ENCODE measurements around the gene CAMK1G. TPM values are rescaled to one million over a fixed set of nuclear protein-coding genes. Genes with fewer than 3 reads are reported as not detected.
A peak's percentile ranks its signal among the peaks of the same experiment; 100 is the strongest.

CAMK1G gene
- total RNA-seq, 1 experiment from 2014 or later, result not detected

GRCh38 chr1:209598227-209598626, 14.7 kb downstream of the CAMK1G start:
- ChIA-PET POLR2A (interaction anchor here (0.6 to 1.7 kb wide), 7 partner anchors 10 to 136 kb away, joined by 3 to 5 read pairs (median 4); no protein-coding TSS in a partner anchor), CTCF (interaction anchor here (0.6 to 14.8 kb wide), 14 partner anchors 11 to 256 kb away, joined by 3 to 207 read pairs (median 6); partner anchors contain the start of genes CAMK1G, HSD11B1, LAMB3 and TRAF3IP3)
- Mint-ChIP-seq H3K4me1 (ENCODE audit: insufficient read depth, unreplicated experiment) (peaks cover 6% of the 10 kb centered on the region), H3K27me3 (ENCODE audit: insufficient read depth, unreplicated experiment) (no peaks in the 10 kb centered on the region), H3K27ac (ENCODE audit: low read depth, unreplicated experiment) (no peak overlapping the region), H3K4me3 (ENCODE audit: unreplicated experiment) (no peak overlapping the region), H3K9me3 (ENCODE audit: unreplicated experiment) (no peaks in the 10 kb centered on the region), H3K36me3 (ENCODE audit: insufficient read depth, unreplicated experiment) (no peaks in the 10 kb centered on the region)
- DNase-seq (ENCODE audit: unreplicated experiment), result no peak
- TF ChIP-seq, protein P1, sequence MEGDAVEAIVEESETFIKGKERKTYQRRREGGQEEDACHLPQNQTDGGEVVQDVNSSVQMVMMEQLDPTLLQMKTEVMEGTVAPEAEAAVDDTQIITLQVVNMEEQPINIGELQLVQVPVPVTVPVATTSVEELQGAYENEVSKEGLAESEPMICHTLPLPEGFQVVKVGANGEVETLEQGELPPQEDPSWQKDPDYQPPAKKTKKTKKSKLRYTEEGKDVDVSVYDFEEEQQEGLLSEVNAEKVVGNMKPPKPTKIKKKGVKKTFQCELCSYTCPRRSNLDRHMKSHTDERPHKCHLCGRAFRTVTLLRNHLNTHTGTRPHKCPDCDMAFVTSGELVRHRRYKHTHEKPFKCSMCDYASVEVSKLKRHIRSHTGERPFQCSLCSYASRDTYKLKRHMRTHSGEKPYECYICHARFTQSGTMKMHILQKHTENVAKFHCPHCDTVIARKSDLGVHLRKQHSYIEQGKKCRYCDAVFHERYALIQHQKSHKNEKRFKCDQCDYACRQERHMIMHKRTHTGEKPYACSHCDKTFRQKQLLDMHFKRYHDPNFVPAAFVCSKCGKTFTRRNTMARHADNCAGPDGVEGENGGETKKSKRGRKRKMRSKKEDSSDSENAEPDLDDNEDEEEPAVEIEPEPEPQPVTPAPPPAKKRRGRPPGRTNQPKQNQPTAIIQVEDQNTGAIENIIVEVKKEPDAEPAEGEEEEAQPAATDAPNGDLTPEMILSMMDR (IDR thresholded peaks at IDR 0.05; ENCODE audit: unreplicated experiment), result no peak
- intact Hi-C loops (cut with micrococcal nuclease), result no loop called here
- no TSS peak for BruUV-seq (replicated peaks)

DNA sequence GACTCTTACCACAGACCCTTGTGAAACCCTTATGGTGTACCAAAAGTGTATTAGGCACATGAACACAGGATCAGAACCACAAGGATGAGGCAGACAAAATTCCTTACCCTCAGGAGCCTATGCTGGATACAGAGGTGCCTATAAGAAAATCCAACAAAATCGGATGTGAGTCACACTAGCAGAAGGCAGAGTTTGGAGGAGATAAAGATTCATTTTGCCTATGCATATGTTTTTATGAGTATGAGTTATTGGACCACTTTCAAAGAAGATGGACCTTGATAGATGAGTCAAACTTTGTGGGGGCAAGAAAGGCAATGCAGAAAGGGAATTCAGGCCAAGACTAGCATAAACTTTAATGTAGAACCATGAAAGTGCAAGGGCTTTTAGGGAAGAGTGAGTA, 17.0 kb downstream of the CAMK1G start:
- TF ChIP-seq, protein P1 (IDR thresholded peaks at IDR 0.05; ENCODE audit: unreplicated experiment), result no peak
- intact Hi-C loops (cut with micrococcal nuclease), result no loop called here
- Mint-ChIP-seq H3K4me1 (ENCODE audit: insufficient read depth, unreplicated experiment) (no peaks in the 10 kb centered on the region), H3K27ac (ENCODE audit: low read depth, unreplicated experiment) (no peak overlapping the region), H3K4me3 (ENCODE audit: unreplicated experiment) (no peak overlapping the region), H3K27me3 (ENCODE audit: insufficient read depth, unreplicated experiment) (no peaks in the 10 kb centered on the region), H3K36me3 (ENCODE audit: insufficient read depth, unreplicated experiment) (no peaks in the 10 kb centered on the region), H3K9me3 (ENCODE audit: unreplicated experiment) (no peaks in the 10 kb centered on the region)
- no TSS peak for BruUV-seq (replicated peaks)
- peak; percentile 43 for DNase-seq (ENCODE audit: unreplicated experiment)
- ChIA-PET POLR2A (interaction anchor here (1.0 to 1.3 kb wide), 3 partner anchors 10 to 33 kb away, joined by 3 to 4 read pairs (median 4); no protein-coding TSS in a partner anchor), CTCF (interaction anchor here (0.7 to 15.2 kb wide), 22 partner anchors 10 to 183 kb away, joined by 3 to 403 read pairs (median 8); partner anchors contain the start of genes CAMK1G, LAMB3 and TRAF3IP3)

DNA sequence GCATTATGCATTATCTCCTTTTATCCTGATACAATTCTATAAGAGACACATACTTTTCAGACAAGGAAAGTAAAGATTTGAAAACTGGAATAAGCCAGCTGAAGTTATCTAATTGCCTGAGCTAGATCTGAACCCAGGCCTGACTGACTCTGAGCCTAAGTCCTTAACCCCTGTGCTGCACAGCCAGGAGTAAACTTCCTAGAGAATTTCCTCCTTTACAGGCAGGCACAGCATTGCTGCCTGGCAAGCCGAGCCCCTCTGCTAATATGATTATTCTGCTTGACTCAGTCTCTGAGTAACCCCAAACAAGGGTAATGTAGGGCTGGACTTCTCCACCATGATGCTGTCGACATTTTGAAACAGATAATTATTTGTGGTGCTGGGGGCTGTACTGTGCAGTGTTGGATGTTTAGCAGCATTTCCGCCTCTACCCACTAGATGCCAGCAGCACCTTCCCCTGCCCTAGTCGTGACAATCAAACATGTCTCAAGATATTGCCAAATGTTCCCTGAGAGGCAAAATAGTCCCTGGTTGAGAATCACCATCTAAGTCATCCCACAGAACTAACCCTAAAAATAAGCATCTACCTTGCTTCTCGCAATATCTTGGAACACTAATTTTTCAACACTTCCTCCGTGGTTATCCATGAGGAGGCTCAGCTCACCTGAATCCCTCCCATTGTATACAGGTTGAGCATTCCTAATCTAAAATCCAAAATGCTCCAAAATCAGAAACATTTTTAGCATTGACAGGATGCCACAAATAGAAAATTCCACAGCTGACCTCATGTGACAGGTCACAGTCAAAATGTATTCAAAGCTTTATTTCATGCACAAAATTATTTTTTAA, 18.5 kb downstream of the CAMK1G start:
- Mint-ChIP-seq H3K4me1 (ENCODE audit: insufficient read depth, unreplicated experiment) (no peaks in the 10 kb centered on the region), H3K4me3 (ENCODE audit: unreplicated experiment) (no peak overlapping the region), H3K9me3 (ENCODE audit: unreplicated experiment) (no peaks in the 10 kb centered on the region), H3K36me3 (ENCODE audit: insufficient read depth, unreplicated experiment) (no peaks in the 10 kb centered on the region), H3K27ac (ENCODE audit: low read depth, unreplicated experiment) (no peak overlapping the region), H3K27me3 (ENCODE audit: insufficient read depth, unreplicated experiment) (no peaks in the 10 kb centered on the region)
- POLR2A ChIA-PET, result interaction anchor here (0.5 to 1.7 kb wide), 8 partner anchors 9 to 549 kb away, joined by 3 to 5 read pairs (median 4); partner anchors contain the start of gene TRAF3IP3
- DNase-seq (ENCODE audit: unreplicated experiment), result peak; percentile 90
- CTCF ChIA-PET, result interaction anchor here (0.6 to 15.2 kb wide), 45 partner anchors 10 to 388 kb away, joined by 3 to 403 read pairs (median 5); partner anchors contain the start of genes CAMK1G, HSD11B1, LAMB3 and TRAF3IP3
- intact Hi-C loops (cut with micrococcal nuclease), result loop anchor here (1.0 to 2.0 kb wide), 5 partner anchors 25 to 145 kb away; no protein-coding TSS in a partner anchor
- BruUV-seq (replicated peaks), result no TSS peak
- TF ChIP-seq, protein P1 (IDR thresholded peaks at IDR 0.05; ENCODE audit: unreplicated experiment), result peak; percentile 92

DNA sequence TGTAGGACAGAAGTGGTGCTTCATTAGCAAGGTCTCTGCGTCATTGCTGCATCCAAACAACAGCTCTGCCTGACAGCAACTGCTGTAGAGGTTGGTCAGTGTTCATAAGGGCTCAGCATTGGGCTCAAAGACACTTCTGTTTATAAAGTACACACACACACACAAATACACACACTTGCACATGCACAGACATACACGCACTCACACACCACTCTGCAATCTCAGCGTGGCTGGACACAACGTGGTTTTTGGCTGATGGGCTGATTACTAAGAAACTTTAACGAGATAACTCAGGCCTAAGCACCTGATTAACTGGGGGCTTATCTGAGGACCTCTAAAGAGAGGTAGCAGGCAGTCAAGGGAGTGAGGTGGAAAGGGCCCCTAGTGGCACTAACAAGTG, 20.4 kb downstream of the CAMK1G start:
- Mint-ChIP-seq H3K9me3 (ENCODE audit: unreplicated experiment) (no peaks in the 10 kb centered on the region), H3K27ac (ENCODE audit: low read depth, unreplicated experiment) (no peak overlapping the region), H3K36me3 (ENCODE audit: insufficient read depth, unreplicated experiment) (no peaks in the 10 kb centered on the region), H3K4me1 (ENCODE audit: insufficient read depth, unreplicated experiment) (no peaks in the 10 kb centered on the region), H3K4me3 (ENCODE audit: unreplicated experiment) (no peak overlapping the region), H3K27me3 (ENCODE audit: insufficient read depth, unreplicated experiment) (no peaks in the 10 kb centered on the region)
- intact Hi-C loops (cut with micrococcal nuclease), result loop anchor here (2.0 kb wide), 1 partner anchor 27 kb away; no protein-coding TSS in a partner anchor
- TF ChIP-seq, protein P1 (IDR thresholded peaks at IDR 0.05; ENCODE audit: unreplicated experiment), result no peak
- no peak for DNase-seq (ENCODE audit: unreplicated experiment)
- BruUV-seq (replicated peaks), result no TSS peak
- ChIA-PET CTCF (interaction anchor here (0.6 to 15.2 kb wide), 18 partner anchors 9 to 401 kb away, joined by 3 to 403 read pairs (median 5); partner anchors contain the start of genes CAMK1G and TRAF3IP3), POLR2A (interaction anchor here (0.6 kb wide), 1 partner anchor 38 kb away, joined by 3 read pairs; no protein-coding TSS in a partner anchor)
